NCI-H2171 (cell line): ENCODE data around the gene NETO2.
"Not testable (repeated sequence)": the region's sequence is repeated elsewhere in the genome, so short reads cannot be mapped to it uniquely, and the experiment has no call there.

Source experiments
- DNase-seq: peaks from one replicate; lab custom pipeline; 2025; lab: John Stamatoyannopoulos, UW

NETO2 gene, protein sequence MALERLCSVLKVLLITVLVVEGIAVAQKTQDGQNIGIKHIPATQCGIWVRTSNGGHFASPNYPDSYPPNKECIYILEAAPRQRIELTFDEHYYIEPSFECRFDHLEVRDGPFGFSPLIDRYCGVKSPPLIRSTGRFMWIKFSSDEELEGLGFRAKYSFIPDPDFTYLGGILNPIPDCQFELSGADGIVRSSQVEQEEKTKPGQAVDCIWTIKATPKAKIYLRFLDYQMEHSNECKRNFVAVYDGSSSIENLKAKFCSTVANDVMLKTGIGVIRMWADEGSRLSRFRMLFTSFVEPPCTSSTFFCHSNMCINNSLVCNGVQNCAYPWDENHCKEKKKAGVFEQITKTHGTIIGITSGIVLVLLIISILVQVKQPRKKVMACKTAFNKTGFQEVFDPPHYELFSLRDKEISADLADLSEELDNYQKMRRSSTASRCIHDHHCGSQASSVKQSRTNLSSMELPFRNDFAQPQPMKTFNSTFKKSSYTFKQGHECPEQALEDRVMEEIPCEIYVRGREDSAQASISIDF

DNA sequence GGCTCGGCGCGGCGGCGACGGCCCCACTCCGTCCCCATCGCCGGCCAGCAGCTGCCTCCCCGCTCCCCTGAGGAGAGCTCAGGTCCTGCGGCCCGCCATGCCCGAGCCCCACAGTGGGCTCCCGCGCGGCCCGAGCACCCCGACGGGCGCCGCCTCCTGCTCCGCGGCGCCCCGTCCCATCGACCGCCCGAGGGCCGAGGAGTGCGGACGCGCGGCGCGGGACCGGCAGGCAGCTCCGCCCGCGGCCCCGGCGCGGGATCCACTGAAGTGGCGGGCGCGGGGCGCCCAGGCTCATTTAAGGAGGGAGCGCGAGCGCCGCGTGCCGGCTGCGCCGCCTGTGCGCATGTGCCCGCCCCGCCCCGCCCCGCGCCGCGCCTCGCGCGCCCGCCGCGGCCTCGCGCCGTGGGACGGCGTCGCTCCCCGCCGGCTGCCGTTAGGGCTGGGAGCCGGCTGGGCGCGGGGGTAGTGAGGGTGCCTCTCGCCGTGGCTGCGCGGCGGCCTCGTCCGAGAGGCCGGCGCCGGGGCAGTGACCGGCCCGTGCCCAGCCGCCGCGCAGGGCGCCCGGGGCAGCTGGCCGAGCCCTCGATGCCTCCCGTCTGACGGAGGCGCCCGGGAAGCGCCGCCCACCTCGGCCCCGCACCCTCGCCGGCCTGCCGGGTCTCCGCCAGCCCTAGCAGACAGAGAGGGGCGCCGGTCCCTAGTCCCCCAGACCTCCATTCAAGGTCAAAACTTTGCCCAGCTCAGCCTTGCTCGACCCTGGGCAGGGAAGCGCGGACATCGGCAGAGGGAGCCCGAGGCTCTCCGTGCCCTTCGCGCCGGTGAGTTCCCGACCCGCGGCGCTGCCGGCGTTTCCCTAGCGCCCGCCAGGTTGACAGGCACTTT lies at the start of gene NETO2:
Gene NETO2 (minus strand): TSS at position 269 of the 882 bp plus-strand sequence. CDS start 333 bp downstream, outside the sequence.
- DNase-seq, result peak; percentile 61

GRCh38 chr16:47182318-47182717 lies 38.6 kb upstream of the NETO2 start:
- no peak for DNase-seq

DNA sequence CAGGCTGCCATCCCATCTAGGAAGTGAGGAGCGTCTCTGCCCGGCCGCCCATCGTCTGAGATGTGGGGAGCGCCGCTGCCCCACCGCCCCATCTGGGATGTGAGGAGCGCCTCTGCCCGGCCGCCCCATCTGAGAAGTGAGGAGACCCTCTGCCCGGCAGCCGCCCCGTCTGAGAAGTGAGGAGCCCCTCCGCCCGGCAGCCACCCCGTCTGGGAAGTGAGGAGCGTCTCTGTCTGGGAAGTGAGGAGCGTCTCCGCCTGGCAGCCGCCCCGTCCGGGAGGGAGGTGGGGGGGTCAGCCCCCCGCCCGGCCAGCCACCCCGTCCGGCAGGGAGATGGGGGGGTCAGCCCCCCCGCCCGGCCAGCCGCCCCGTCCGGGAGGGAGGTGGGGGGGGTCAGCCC lies 37.3 kb upstream of the NETO2 start:
- DNase-seq, result not testable (repeated sequence)

- no peak for DNase-seq
Observed at GRCh38 chr16:47180073-47180472, 36.3 kb upstream of the NETO2 start.

- DNase-seq, result no peak
Observed at GRCh38 chr16:47175152-47175551, 31.4 kb upstream of the NETO2 start.

GRCh38 chr16:47162670-47163420 lies 19.1 kb upstream of the NETO2 start:
- DNase-seq, result no peak

DNA sequence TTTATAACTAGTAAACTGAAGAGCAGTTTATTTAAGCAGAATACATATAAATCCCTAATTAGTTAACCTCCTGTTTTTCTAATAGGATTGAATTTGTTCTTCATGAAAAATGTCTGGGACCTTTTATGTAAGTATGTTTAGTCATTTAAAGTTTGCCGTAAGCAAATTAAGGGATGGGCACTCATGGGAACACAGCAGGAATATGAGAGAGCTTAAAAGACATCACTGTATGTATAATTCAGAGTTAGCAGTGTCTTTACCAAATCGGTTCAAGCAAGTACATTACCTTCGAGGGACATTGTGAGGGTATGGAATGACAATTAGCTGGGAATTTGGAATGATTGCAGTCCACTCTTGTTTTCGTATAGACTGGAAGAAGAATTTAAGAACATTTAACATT lies 17.7 kb upstream of the NETO2 start:
- DNase-seq, result no peak

DNA sequence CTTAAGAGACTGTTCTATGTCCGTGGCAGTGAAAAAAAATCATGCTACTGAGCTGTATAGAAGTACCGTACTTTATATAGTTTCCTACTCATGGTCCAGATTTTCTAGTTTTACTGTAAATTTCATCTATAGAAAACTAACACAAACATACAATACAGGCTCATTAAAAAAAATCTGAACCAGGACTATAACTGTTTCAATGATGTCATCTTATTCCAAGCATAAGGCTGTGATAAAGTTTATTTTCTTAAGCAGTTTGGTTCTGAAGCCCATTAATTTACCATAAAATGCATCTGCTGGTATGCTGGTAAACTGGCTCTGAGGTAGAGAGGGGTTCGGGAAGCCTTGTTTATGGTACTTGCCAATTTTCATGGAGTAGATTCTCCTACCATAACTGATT lies 16.7 kb upstream of the NETO2 start:
- DNase-seq, result no peak

GRCh38 chr16:47158992-47159391 lies 15.2 kb upstream of the NETO2 start:
- no peak for DNase-seq

- DNase-seq, result no peak
Observed at GRCh38 chr16:47156680-47157215, 13.0 kb upstream of the NETO2 start.

- not testable (repeated sequence) for DNase-seq
Observed at GRCh38 chr16:47152501-47152900, 8.8 kb upstream of the NETO2 start.

DNA sequence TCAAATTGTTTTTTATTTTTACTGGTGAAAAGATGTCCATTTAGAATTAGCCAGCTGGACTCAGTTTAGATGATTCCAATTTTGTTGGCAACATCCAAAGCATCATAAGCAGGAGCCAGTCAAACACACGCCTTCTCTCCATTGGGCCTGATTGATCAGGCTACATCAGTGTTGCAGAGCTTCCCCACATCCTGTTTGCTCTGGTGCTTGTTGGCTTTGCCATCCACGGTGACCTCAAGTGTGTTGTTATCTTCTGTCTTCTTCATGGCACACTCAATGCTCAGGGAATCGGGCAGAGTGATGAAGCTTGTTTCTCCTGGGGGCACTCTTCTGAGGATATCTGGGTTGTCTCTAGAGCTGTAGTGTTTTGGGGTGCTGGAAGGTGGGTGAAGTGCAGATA lies 6.3 kb upstream of the NETO2 start:
- DNase-seq, result no peak

DNA sequence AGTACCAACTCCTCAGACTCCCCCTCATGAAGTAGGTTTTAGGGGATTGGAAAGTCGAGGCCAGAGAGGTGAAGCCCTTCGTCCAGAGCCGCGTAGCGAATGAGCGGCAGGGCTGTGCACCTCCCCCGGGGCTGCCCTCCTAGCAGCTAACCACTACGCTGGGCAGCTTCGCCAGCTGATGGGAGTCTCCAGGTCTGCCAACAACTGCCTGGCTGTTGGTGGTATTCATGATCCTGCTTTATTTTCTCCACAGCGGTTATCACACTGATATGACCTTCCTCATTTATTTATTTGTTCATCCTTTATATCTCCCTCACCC lies 773 bp upstream of the NETO2 start:
- no peak for DNase-seq

DNA sequence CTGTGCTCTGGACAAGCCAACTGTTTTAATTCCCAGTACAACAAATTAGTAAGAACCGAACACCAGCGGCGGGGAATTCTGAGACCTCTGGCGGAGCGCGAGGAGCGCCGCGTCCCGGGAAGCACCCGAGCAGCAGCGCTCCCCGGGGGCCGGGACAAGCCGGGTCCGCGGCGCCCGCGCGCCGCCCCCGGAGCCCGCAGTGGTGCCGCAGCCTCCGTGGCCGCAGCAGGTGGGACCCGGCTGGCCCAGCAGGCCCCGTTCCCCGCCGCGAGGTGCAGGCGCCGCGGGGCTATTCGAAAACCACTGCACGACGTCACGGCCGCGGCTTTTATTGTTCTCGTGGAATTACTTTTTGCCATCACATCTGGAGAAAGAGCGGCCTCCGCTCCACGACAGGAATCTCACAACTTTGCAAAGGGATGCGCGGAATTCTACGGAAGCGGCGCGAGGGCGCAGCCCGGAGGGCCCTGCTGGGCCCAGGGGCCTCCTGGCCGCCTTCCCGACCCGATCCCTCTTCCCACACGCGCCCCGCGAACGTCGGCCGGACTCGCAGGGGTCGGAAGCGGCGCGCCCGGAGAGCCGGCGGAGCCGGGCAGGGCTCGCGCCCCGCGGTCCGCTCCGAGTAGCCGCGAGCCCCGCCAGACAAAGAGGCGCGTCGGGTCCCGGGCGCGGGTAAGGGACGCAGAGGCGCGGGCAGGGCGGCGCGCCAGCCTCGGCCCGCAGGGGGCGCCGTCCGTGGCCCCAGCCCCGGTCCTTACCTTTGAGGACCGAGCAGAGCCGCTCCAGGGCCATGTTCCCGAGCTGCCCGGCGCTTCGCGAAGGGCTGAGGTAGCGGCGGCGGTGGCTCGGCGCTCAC lies 696 bp downstream of the NETO2 start:
- DNase-seq, result peak; percentile 66

DNA sequence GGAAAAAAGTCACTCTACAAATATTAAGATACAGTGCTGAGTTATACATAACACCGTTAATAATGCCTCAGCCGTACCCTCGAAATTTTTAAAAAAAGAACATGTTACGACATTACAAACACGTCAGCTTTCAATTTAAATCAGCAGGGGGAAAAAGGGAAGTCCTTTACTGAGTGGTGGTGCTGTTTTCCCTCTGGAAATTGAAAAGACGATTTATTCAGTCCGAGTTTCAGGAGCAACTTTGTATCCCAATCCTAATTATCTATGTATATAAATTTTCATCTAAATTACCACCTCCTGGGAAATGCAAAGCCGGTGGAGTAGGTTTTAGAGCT lies 1.3 kb downstream of the NETO2 start:
- peak; percentile 3 for DNase-seq

DNA sequence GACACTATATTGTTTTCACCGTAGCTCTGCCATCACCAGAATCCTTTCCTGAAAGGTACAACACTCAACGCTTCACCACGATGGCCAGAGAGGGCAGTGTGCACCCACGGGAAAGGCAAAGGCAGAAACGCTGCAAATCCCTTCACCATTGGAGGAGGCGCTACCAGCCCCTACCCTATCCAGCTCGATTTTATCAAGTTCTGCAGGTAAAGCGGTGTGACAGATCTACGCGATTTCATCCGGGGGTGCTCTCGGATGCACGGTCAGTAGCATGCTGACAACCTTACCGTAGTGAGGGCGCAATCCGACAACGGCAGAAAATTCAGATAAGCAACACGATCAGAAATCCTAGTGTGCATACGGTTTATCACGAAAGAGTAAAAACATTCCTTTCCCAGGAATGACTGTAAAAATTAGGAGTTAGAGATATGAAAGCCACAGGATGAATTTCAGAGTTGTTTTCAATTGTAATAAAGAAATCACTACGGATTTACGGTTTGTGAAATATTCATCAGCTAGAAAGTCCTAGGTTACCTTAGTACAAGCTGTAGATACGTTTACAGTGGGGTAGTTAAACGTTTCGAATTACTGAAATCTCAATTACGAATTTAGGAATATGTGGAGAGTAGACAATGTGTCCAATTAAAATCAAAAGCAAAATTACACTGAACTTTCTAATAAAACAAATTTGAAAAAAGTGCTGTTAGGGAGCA lies 1.8 kb downstream of the NETO2 start:
- DNase-seq, result peak; percentile 88

GRCh38 chr16:47140686-47141085 lies 3.1 kb downstream of the NETO2 start:
- DNase-seq, result no peak

DNA sequence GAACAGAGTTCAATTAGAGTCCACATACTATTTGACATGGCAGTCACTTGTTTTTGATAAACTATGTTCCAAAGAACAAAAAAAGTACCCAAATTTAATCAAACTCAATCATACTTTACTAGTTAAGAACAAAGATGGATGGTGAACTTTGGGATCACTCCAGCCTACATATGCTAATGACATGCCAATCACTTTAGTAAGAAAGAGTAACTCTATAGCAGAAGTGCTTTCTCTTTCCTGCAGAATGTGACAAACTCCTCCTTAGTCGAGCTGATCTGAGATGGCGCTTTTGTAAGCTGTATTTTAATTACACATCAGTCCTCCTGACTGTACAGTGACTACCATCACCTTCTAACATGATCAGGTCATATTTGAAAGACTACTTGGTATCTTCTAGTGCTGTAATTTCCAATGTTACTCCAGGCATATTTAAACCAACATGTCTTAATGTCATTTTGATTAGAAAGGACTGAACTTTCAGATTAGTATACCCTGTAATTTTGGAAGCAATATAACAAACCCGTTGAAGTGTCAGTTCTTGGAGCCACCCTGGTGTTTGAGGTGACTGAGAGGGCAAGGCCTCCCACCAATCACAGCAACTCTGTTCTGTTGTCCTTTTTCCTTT lies 4.1 kb downstream of the NETO2 start:
- DNase-seq, result no peak

- DNase-seq, result not testable (repeated sequence)
Observed at GRCh38 chr16:47137925-47138324, 5.8 kb downstream of the NETO2 start.
